ENCODE results near the gene CCDC107. TPM values are rescaled to one million over a fixed set of nuclear protein-coding genes. Genes with fewer than 3 reads are reported as not detected.

CCDC107 gene
- total RNA-seq, 1 experiment from 2014 or later: 12.0 TPM

DNA sequence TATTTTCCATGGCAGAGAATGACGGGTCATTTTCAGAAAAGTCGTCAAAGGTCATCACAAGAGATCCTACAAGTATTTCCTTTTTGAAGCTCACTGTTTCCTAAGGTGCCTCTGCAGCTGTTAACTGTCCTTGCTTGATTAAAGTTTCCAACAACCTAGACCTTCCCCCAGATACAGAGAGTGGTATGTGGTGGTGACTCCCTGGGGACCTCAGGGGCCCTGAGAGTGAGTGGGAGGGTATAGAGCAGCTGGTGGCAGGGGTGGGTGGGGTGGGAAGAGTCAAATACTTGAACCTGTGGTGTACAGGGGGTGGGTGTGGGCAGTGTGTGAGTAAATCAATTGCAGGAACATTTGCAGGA lies 38.3 kb upstream of the CCDC107 start:
- Histone ChIP-seq H2BK15ac (ENCODE audit: low read depth, low read length) (no peak overlapping the region), H3K23ac (ENCODE audit: insufficient read length, low read depth, low read length) (no peak overlapping the region), H4K5ac (ENCODE audit: insufficient read length, low read depth, low read length) (no peak overlapping the region), H4K8ac (replicated peaks; ENCODE audit: insufficient read length, low read depth, low read length) (no peak overlapping the region), H3K79me1 (ENCODE audit: insufficient read depth, low read depth, low read length, poor library complexity, severe bottlenecking) (no peaks in the 10 kb centered on the region), H2BK20ac (ENCODE audit: low read depth, low read length, poor library complexity, severe bottlenecking) (no peak overlapping the region), H3K4me2 (ENCODE audit: insufficient read depth, insufficient read length, low read length) (no peak overlapping the region), H3K9me3 (ENCODE audit: control insufficient read depth, low read depth, low read length) (no peaks in the 10 kb centered on the region), H3K56ac (ENCODE audit: insufficient read length, low read depth, low read length) (no peak overlapping the region), H3K27me3 (ENCODE audit: insufficient read depth, low read length) (peaks cover 3% of the 10 kb centered on the region; the same call in 1 of the 2 replicates), H3K9ac (ENCODE audit: extremely low read depth, insufficient read length, low read length) (no peak overlapping the region), H2BK5ac (ENCODE audit: insufficient read length, low read length) (no peak overlapping the region), H3K79me2 (ENCODE audit: insufficient read depth, low read length) (no peaks in the 10 kb centered on the region), H4K20me1 (ENCODE audit: control insufficient read depth, insufficient read depth, insufficient read length) (no peaks in the 10 kb centered on the region), H3K23me2 (ENCODE audit: insufficient read length, low read depth, low read length, poor library complexity, severe bottlenecking) (peaks cover 13% of the 10 kb centered on the region), H3K27ac (ENCODE audit: insufficient read length, low read depth, low read length) (no peak overlapping the region), H3K18ac (ENCODE audit: insufficient read length, low read depth, low read length) (no peak overlapping the region), H3T11ph (ENCODE audit: low read length) (no peak overlapping the region), H3K14ac (ENCODE audit: insufficient read depth, low read length) (no peak overlapping the region), H3K4me1 (ENCODE audit: insufficient read depth, low read length) (no peaks in the 10 kb centered on the region; the same call in 1 of the 2 replicates), H4K91ac (ENCODE audit: insufficient read length, low read depth, low read length) (no peak overlapping the region), H2BK12ac (ENCODE audit: insufficient read length, low read depth, low read length) (no peak overlapping the region), H2AFZ (ENCODE audit: low read length) (no peak overlapping the region), H2BK120ac (ENCODE audit: low read depth, low read length, poor library complexity, severe bottlenecking) (no peak overlapping the region), H3K4ac (ENCODE audit: low read depth, low read length) (no peak overlapping the region), H2AK5ac (ENCODE audit: insufficient read length, low read length) (no peak overlapping the region)
- peaks cover 15 to 18% of the 10 kb centered on the region in 2 experiments for H3K4me1 Mint-ChIP-seq
- H3K36me3 Mint-ChIP-seq (ENCODE audit: insufficient read depth in 1 of 3, low read depth in 3 of 3): no peaks in the 10 kb centered on the region
- no peak for TF ChIP-seq CTCF (conservative IDR thresholded peaks at IDR 0.05)
- peaks cover 39% of the 10 kb centered on the region for H3K27me3 Mint-ChIP-seq (ENCODE audit: low read depth)
- no CpG with 5 or more reads among the region's 2 CpGs for WGBS (ENCODE audit: extremely low coverage, insufficient read length, low lambda C conversion rate)
- no peaks in the 10 kb centered on the region for H3K9me3 Mint-ChIP-seq
- no peak overlapping the region for H3K27ac Mint-ChIP-seq
- DNase-seq: no peak
- no peak overlapping the region for H3K4me3 Mint-ChIP-seq

Measured in H9 (cell line).